PC-9 (cell line): ENCODE data around the gene PRPS2. TPM values are rescaled to one million over a fixed set of nuclear protein-coding genes. Genes with fewer than 3 reads are reported as not detected.
A peak's percentile ranks its signal among the peaks of the same experiment; 100 is the strongest.

ENCODE experiments used
- BruUV-seq: library from RNA; stranded (reverse); fragments of 400-500 nt; replicated peaks from 2 replicates; lab custom pipeline; 2021; lab: Mats Ljungman, UMichigan
- CTCF ChIA-PET: fragments of 300-600 bp; sonication (Branson Sonifier 250); formaldehyde crosslinking; loops from one replicate; lab custom pipeline; 2022; ENCODE audit warnings: antibody characterized with exemption; lab: Charles Lee
- POLR2A ChIA-PET: fragments of 300-600 bp; sonication (Branson Sonifier 250); formaldehyde crosslinking; loops from one replicate; lab custom pipeline; 2022; ENCODE audit warnings: antibody characterized with exemption; ENCODE audit not compliant: unreplicated experiment; lab: Charles Lee
- DNase-seq, 2 experiments: peaks; one replicate each; pipeline versions ENCODE4 v3.0.0 to v3.0.0-alpha.2; 2015 to 2022; ENCODE audit warnings: mixed read lengths in 1 of 2
- H2AFZ ChIP-seq: fragments of 200-600 bp; sonication (generic); 2 replicates; pipeline ENCODE4 v1.8.1; 2017; ENCODE audit warnings: antibody characterized with exemption
- H3F3A ChIP-seq: fragments of 200-600 bp; sonication (generic); 2 replicates; pipeline ENCODE4 v1.8.1; 2017; ENCODE audit warnings: antibody characterized with exemption, mild to moderate bottlenecking, low read depth; ENCODE audit not compliant: insufficient read depth
- H3K27ac ChIP-seq: fragments of 200-600 bp; sonication (generic); 2 replicates; pipeline ENCODE4 v1.6.1; 2016; ENCODE audit warnings: mixed run types
- H3K27me3 ChIP-seq: fragments of 200-600 bp; sonication (generic); 2 replicates; pipeline ENCODE4 v1.6.1; 2016; ENCODE audit warnings: low read depth, mixed run types; ENCODE audit not compliant: insufficient read depth
- H3K36me3 ChIP-seq: fragments of 200-600 bp; sonication (generic); 2 replicates; pipeline ENCODE4 v1.6.1; 2016; ENCODE audit warnings: low read depth, mixed run types
- H3K4me1 ChIP-seq: fragments of 200-600 bp; sonication (generic); replicated peaks from 2 replicates; pipeline ENCODE4 v1.6.1; 2016; ENCODE audit warnings: mixed run types; ENCODE audit not compliant: insufficient read depth
- H3K4me2 ChIP-seq: fragments of 200-600 bp; sonication (generic); 2 replicates; pipeline ENCODE4 v1.6.1; 2017; ENCODE audit warnings: mixed run types
- H3K4me3 ChIP-seq: fragments of 200-600 bp; sonication (generic); 2 replicates; pipeline ENCODE4 v1.6.1; 2016; ENCODE audit warnings: mixed run types
- H3K79me2 ChIP-seq: fragments of 200-600 bp; sonication (generic); 2 replicates; pipeline ENCODE4 v1.6.1; 2017; ENCODE audit warnings: low read depth, mixed run types
- H3K9me2 ChIP-seq: fragments of 200-600 bp; sonication (generic); 2 replicates; pipeline ENCODE4 v1.8.1; 2017; ENCODE audit warnings: mild to moderate bottlenecking; ENCODE audit not compliant: insufficient read depth
- H3K9me3 ChIP-seq: fragments of 200-600 bp; sonication (generic); 2 replicates; pipeline ENCODE4 v1.8.1; 2016; ENCODE audit warnings: low read depth; ENCODE audit not compliant: insufficient read depth
- H4K20me1 ChIP-seq: fragments of 200-600 bp; sonication (generic); 2 replicates; pipeline ENCODE4 v1.8.1; 2017; ENCODE audit not compliant: insufficient read depth
- EZH2 ChIP-seq: fragments of 200-600 bp; sonication (generic); IDR thresholded peaks from 2 replicates; pipeline ENCODE4 v1.8.0; 2017; ENCODE audit warnings: antibody characterized with exemption, low read depth
- intact Hi-C: fragments of 100-400 bp; cut with micrococcal nuclease; formaldehyde crosslinking; loops from one replicate; pipeline ENCODE4 v1.10.0; 2022; ENCODE audit not compliant: unreplicated experiment
- total RNA-seq: library from RNA; stranded (reverse); gene quantifications from 2 replicates; pipeline ENCODE4 v1.2.3, GENCODE V29; 2021
- TF ChIP-seq, protein P1 (sequence below): fragments of 200-600 bp; sonication (generic); conservative IDR thresholded peaks from 2 replicates; pipeline ENCODE4 v1.6.1; 2017; ENCODE audit warnings: mixed run types, antibody characterized with exemption, mild to moderate bottlenecking, moderate library complexity

PRPS2 gene
- total RNA-seq, 1 experiment from 2014 or later, result 107 TPM

DNA sequence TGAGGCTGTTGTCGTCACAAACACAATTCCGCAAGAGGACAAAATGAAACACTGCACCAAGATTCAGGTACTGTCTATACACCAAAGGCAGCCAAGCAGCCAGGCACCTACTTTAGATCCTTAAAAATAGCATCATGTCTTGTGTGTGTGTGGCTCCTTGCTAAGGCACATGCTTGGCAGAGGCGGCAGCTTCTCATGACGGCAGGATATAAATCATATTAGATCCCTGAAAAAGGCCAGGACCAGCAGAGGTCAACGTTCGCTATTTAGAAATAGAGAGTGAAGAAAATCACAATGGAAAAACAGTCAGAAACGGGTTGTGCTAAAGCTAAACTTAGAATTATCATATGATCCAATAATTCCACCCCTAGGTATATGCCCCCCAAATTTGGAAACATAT is 29.5 kb downstream of the PRPS2 start:
- Histone ChIP-seq H3K4me3 (no peak overlapping the region), H3K9me3 (no peaks in the 10 kb centered on the region)

GRCh38 chrX:12824944-12825343 is 33.7 kb downstream of the PRPS2 start:
- H3F3A ChIP-seq, result peaks cover 12% of the 10 kb centered on the region; the same call in 1 of the 2 replicates
- no peaks in the 10 kb centered on the region for H3K27me3 ChIP-seq
- BruUV-seq, result no TSS peak
- intact Hi-C loops, result no loop called here
- H3K9me3 ChIP-seq, result no peaks in the 10 kb centered on the region
- TF ChIP-seq EZH2, result no peak
- TF ChIP-seq, protein P1, sequence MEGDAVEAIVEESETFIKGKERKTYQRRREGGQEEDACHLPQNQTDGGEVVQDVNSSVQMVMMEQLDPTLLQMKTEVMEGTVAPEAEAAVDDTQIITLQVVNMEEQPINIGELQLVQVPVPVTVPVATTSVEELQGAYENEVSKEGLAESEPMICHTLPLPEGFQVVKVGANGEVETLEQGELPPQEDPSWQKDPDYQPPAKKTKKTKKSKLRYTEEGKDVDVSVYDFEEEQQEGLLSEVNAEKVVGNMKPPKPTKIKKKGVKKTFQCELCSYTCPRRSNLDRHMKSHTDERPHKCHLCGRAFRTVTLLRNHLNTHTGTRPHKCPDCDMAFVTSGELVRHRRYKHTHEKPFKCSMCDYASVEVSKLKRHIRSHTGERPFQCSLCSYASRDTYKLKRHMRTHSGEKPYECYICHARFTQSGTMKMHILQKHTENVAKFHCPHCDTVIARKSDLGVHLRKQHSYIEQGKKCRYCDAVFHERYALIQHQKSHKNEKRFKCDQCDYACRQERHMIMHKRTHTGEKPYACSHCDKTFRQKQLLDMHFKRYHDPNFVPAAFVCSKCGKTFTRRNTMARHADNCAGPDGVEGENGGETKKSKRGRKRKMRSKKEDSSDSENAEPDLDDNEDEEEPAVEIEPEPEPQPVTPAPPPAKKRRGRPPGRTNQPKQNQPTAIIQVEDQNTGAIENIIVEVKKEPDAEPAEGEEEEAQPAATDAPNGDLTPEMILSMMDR, result no peak
- H2AFZ ChIP-seq, result no peak overlapping the region
- ChIA-PET POLR2A (interaction anchor here (0.5 to 0.6 kb wide), 2 partner anchors 399 to 573 kb away, joined by 4 to 12 read pairs; no protein-coding TSS in a partner anchor), CTCF (no interaction called here)
- no peaks in the 10 kb centered on the region for H3K9me2 ChIP-seq
- no peak overlapping the region for H3K4me3 ChIP-seq
- H3K79me2 ChIP-seq, result no peaks in the 10 kb centered on the region
- no peaks in the 10 kb centered on the region for H4K20me1 ChIP-seq
- peaks cover 14% of the 10 kb centered on the region for H3K4me1 ChIP-seq
- peaks cover 8% of the 10 kb centered on the region; the same call in 1 of the 2 replicates for H3K36me3 ChIP-seq
- DNase-seq, result no peak
- H3K4me2 ChIP-seq, result no peak overlapping the region
- 0 out of 2 replicates have a peak overlapping the region, but pooled peaks have one; percentile 49 for H3K27ac ChIP-seq

More for the DNA sequence above, 29.5 kb downstream of the PRPS2 start:
- Histone ChIP-seq H2AFZ (no peak overlapping the region), H3K9me2 (no peaks in the 10 kb centered on the region), H4K20me1 (no peaks in the 10 kb centered on the region), H3K4me2 (no peak overlapping the region), H3K36me3 (peaks cover 8% of the 10 kb centered on the region; the same call in 1 of the 2 replicates), H3F3A (peaks cover 6% of the 10 kb centered on the region; the same call in 1 of the 2 replicates), H3K79me2 (no peaks in the 10 kb centered on the region), H3K4me1 (peaks cover 9% of the 10 kb centered on the region), H3K27ac (no peak overlapping the region), H3K27me3 (no peaks in the 10 kb centered on the region)
- BruUV-seq, result no TSS peak
- intact Hi-C loops, result no loop called here
- TF ChIP-seq, protein P1, result no peak
- no peak for TF ChIP-seq EZH2
- ChIA-PET CTCF (no interaction called here), POLR2A (no interaction called here)
- no peak for DNase-seq

- no peaks in the 10 kb centered on the region for H3K9me2 ChIP-seq
- H3K4me1 ChIP-seq, result peaks cover 14% of the 10 kb centered on the region
- H4K20me1 ChIP-seq, result no peaks in the 10 kb centered on the region
- peak overlapping the region; percentile 49 for H3K27ac ChIP-seq
- ChIA-PET CTCF (no interaction called here), POLR2A (interaction anchor here (0.7 kb wide), 1 partner anchor 205 kb away, joined by 3 read pairs; no protein-coding TSS in a partner anchor)
- BruUV-seq, result no TSS peak
- no peaks in the 10 kb centered on the region for H3K79me2 ChIP-seq
- intact Hi-C loops, result no loop called here
- no peaks in the 10 kb centered on the region for H3K27me3 ChIP-seq
- no peak for TF ChIP-seq EZH2
- no peak overlapping the region for H2AFZ ChIP-seq
- DNase-seq, result peak; percentile 51 to 89
- peaks cover 12% of the 10 kb centered on the region; the same call in 1 of the 2 replicates for H3F3A ChIP-seq
- H3K4me2 ChIP-seq, result no peak overlapping the region
- peaks cover 8% of the 10 kb centered on the region; the same call in 1 of the 2 replicates for H3K36me3 ChIP-seq
- H3K9me3 ChIP-seq, result no peaks in the 10 kb centered on the region
- no peak overlapping the region for H3K4me3 ChIP-seq
These were observed 34.6 kb downstream of the PRPS2 start for GRCh38 chrX:12825801-12826200.
